RKO (cell line): ENCODE results near the gene SLC26A3.
"Not testable (repeated sequence)": the region's sequence is repeated elsewhere in the genome, so short reads cannot be mapped to it uniquely, and the experiment has no call there.

Experiments used
- DNase-seq: peaks from one replicate; pipeline ENCODE4 v3.0.0-alpha.2; 2016; ENCODE audit warnings: low spot score

SLC26A3 gene

GRCh38 chr7:107803009-107803610, at the start of gene SLC26A3:
Gene SLC26A3 (minus strand): TSS chr7:107803223. CDS start chr7:107794509, 8,714 bp downstream.
- DNase-seq: no peak

DNA sequence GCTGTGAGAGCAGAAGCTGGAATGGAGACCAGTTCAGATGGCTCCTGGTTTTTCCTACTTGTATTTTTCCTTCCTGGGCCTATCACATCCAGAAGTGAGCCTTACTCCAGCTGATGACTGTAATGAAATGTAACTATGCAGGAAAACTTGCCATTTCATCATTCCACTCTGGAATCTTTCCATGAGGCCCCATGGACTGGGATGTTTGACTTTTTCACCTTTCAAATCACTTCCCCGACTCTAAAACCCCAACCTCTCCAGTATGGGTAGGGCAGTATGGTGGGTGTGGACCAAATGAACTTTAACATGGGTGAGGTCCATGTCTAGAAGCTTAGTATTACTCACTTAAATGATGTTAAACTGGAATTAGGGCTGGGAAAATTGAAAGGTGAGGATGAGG, 47.6 kb upstream of the SLC26A3 start:
- DNase-seq: no peak

DNA sequence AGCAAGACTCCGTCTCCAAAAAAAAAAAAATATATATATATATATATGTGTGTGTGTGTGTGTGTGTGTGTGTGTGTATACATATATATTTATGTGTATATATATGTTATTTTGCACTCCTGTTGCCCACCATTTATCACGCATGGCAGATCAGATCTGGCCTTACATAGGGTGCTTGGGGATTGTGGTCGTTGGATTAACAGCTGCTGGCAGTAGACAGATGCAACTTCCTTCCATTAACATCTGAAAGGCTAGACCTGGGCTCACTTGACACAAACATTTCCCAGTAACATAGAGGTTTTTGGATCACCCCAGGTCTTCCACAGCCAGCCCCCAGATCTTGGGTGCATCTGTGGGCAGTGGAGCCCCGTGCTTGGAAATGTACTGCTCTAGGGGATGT, 47.2 kb upstream of the SLC26A3 start:
- no peak for DNase-seq

DNA sequence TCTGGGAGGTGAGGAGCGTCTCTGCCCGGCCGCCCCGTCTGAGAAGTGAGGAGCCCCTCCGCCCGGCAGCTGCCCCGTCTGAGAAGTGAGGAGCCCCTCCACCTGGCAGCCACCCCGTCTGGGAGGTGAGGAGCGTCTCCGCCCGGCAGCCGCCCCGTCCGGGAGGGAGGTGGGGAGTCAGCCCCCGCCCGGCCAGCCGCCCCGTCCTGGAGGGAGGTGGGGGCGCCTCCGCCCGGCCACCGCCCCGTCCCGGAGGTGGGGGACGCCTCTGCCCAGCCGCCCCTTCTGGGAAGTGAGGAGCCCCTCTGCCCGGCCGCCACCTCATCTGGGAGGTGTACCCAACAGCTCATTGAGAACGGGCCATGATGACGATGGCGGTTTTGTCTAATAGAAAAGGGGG, 45.2 kb upstream of the SLC26A3 start:
- not testable (repeated sequence) for DNase-seq

- DNase-seq: not testable (repeated sequence)
Measured at GRCh38 chr7:107847836-107848175, 44.8 kb upstream of the SLC26A3 start.

DNA sequence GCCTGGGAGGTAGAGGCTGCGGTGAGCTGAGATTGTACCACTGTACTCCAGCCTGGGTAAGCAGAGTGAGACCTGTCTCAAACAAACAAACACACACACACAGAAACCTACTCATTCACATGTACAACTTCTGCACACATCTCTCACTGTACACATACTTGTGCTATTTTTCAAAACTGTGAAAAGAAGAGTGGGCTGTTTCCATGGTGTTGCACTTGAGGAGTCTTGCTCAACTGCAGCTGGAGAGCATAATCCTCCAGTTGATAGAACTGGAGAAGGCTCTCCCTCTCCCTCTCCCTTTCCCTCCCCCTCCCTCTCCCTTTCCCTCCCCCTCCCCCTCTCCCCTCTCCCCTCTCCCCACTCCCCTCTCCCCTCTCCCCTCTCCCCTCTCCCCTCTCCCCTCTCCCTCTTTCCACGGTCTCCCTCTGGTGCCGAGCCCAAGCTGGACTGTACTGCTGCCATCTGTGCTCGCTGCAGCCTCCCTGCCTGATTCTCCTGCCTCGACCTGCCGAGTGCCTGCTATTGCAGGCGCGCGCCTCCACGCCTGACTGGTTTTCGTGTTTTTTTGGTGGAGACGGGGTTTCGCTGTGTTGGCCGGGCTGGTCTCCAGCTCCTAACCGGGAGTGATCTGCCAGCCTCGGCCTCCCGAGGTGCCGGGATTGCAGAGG, 44.3 kb upstream of the SLC26A3 start:
- no peak for DNase-seq

- DNase-seq: no peak
Measured at GRCh38 chr7:107846324-107846723, 43.3 kb upstream of the SLC26A3 start.

DNA sequence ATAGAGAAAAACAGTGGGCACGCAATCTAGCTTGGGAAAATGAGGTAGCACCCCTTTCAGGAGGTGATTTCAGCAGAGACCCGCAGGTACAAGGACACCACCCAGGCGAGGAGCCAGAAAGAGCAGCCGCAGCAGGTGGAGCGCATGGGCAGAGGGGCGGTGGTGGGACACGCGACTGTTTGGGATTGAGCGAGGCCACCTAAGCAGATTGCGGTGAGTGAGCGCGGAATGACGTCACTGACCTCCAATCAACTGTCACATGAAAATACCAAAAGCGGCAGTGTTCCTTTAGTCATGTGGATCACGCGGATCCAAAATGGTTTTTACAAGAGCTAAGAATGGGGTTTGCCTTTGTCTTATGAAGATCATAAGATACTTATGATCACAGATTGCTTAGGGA, 40.2 kb upstream of the SLC26A3 start:
- DNase-seq: no peak

GRCh38 chr7:107842213-107842612, 39.2 kb upstream of the SLC26A3 start:
- no peak for DNase-seq

DNA sequence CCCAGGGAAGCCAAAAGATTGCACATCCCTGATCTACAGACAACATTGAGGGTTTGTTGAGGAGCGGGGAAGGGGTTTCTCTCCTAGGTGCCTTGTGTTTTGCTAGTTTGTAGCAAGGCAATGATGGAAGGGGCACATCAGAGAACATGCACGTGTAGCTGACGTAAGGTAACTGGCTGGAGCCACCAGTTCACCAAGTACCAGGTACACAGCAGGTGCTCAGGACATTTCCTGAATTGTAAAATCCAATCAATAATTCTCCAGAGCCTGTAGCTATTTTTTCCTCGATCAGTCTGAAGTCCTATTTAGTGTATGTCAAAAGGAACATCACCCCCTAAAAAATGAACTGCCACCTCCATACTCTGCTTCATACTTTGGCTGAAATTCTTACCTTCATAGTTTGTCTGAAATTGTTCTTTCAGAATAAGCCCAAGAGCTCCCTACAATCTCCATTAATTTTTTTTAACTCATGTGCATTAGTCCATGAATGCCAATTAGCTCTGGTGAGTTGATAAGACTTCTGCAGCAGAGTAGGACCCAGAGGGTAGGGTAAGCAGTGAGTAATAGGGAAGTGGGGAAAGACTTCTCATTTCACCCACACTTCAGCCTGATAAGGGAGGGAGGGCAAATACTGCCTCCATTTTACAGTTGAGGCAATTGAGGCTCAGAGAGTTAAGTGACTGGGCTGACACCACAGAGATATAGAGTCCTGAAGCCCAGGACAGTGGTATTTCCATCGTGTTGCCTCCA, 36.0 kb upstream of the SLC26A3 start:
- DNase-seq: no peak

DNA sequence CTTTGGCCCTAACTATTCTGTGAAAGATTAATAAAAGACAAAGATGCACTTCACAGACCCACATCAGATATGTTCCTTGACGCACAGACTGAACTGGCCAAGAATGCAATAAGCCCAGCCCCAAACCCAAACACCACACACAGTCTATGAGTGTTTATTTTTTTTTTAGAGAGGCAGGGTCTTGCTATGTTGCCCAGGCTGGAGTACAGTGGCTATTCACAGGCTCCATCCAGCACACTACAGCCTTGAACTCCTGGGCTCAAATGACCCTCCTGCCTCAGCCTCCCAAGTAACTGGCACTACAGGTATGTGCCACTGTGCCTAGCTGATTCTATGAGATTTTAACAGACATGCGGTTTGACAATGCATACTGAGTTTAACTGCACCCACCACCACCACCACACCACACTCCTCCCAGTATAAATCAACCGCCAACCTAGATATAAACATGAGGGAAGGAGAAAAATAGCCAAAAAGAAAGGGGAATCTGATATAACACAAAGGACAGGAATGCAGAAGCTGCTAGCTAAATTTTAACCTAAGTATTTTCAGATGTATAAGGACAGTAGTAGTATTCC, 35.1 kb upstream of the SLC26A3 start:
- DNase-seq: no peak

GRCh38 chr7:107837145-107837512, 34.1 kb upstream of the SLC26A3 start:
- no peak for DNase-seq

DNA sequence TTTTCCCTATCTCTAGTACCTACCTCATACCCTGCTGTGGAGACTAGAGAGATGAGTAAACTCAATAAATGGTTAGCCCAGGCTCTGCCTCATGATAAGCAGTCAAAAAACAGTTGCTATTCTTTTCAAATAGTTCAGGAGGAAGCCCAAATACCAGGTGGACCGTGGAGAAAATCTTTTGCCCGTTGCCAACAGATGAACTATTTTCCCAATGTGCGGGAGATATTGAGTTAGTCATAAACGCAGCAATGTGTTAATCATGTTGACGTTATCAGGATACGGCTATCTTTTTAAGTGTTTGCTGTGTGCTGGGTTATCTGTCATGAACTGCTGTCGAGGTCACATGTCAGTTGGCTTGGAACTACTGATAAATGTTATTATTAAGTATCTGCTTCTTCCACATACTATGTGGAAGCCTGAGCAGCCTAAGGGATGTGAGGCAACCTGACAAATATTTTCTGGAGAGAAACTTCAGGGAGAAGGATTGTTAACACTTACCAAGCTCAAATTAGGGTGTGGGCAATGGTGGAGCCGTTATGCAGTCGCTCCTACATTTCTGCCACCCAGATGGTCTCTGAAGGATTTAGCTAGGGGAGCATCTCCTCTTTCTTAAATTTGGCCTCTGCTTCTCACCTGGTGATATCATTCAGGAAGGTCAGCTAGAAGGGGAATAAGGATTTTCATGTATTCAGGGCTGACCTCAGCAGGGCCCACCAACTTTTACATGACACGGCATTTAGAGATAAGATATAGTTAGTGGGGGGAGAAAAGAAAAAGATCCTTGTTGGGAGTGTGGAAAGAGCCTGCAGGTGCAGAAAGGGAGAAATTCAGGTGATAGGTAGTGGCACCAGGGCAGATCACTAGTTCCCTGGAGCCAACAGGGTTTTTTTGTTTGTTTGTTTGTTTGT, 33.5 kb upstream of the SLC26A3 start:
- no peak for DNase-seq

DNA sequence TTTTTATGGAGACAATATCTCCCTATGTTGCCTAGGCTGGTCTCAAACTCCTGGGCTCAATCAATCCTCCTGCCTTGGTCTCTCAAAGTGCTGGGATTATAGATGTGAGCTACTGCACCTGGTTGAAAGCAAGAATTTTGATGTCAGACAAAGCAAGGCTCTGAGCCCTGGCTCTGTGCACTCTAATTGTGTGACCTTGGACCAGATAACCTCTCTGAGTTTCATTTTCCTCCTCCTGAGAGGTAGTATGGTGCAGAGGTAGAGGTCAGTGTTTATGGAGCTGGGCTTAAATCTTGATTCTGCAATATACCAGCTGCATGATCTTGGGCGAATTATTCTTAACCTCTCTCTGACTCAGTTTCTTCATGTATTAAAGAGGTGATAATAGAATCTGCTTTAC, 31.4 kb upstream of the SLC26A3 start:
- DNase-seq: no peak

- DNase-seq: no peak
Measured at GRCh38 chr7:107833684-107834106, 30.7 kb upstream of the SLC26A3 start.

GRCh38 chr7:107830420-107830819, 27.4 kb upstream of the SLC26A3 start:
- DNase-seq: no peak

DNA sequence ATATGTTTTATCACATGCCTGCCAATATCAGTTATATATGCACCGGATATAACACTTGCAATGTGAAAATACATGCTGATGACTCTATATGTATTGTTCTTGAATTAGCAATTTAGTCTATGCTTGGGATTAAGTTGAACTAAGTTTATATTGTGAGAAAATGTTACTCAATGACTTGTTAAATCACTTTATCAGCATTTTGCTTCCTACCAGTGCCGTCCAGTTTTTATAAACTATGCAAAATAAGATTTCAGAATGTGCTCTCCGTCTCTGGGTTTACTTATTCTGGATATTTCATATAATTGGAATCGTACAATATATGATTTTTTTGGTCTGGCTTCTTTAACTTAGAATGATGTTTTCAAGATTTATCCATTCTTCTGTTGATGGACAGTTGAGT, 25.5 kb upstream of the SLC26A3 start:
- DNase-seq: no peak

- DNase-seq: no peak
Measured at GRCh38 chr7:107827501-107827900, 24.5 kb upstream of the SLC26A3 start.

- no peak for DNase-seq
Measured at GRCh38 chr7:107826451-107826850, 23.4 kb upstream of the SLC26A3 start.

DNA sequence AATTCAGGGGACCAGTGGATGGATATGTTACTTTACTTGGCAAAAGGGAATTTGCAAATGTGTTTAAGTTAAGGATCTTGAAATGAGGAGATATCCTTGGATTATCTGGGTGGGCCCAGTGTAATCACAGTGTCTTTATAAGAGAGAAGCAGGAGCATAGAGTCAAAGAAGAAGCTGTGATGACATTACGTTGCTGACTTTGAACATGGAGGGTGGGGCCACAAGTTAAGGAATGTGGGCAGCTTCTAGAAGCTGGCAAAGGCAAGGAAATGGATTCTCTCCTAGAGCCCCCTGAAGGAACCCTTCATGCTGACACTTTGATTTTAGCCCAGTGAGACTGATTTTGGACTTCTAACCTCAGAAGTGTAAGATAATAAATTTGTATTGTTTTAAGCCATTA, 21.8 kb upstream of the SLC26A3 start:
- no peak for DNase-seq

GRCh38 chr7:107818622-107819021, 15.6 kb upstream of the SLC26A3 start:
- no peak for DNase-seq

DNA sequence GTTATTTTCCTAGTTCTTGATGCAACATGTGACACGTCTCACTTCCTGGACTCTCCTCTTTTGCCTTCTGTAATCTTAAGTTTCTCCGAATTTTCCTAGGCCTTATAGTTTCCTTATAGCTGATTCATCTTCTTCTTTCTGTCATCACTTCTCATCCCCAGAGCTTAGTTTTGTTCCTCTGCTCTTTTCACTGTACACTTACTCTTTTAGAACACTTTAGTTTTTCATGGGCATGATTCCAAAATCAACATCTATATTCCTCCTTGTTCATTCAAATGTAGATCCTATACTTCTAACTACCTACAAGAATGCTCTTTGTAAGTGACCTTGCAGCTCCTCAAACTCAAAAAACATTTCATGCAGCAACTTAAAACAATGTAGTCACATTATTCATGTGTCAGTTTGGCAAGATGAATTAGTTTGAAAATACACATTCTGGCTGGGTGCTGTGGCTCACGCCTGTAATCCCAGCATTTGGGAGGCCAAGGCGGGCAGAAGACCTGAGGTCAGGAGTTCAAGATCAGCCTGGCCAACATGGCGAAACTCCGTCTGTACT, 13.1 kb upstream of the SLC26A3 start:
- no peak for DNase-seq
